HG02970 (cell line): ENCODE data around the gene NIPAL3.

Source experiments
- ATAC-seq: cut with Tn5 transposase; IDR thresholded peaks from one replicate; pipeline ENCODE4 v1.9.1; 2021; ENCODE audit warnings: mild to moderate bottlenecking, moderate library complexity, moderate number of reproducible peaks; ENCODE audit not compliant: unreplicated experiment, low FRiP score

Gene NIPAL3

GRCh38 chr1:24390924-24391782, 24.4 kb upstream of the NIPAL3 start:
- ATAC-seq = no peak

GRCh38 chr1:24391882-24392603, 23.6 kb upstream of the NIPAL3 start:
- peak; percentile 74 for ATAC-seq

DNA sequence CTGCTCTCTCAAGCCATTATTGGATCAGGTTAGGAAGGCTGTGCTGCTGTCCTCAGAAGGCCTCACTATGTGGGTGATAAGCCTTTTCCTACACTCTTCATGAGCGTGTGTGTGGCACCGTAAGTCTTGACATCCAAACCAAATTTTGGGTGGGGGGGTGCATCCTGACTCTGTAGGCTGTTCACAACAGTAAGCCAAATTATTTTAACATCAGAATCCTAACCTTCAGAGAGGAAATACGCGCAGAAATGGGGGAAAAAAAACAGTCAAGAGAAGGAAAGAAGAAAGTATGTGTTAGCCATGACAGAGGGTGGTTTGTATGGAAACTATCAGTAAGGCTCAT, 23.0 kb upstream of the NIPAL3 start:
- no peak for ATAC-seq

DNA sequence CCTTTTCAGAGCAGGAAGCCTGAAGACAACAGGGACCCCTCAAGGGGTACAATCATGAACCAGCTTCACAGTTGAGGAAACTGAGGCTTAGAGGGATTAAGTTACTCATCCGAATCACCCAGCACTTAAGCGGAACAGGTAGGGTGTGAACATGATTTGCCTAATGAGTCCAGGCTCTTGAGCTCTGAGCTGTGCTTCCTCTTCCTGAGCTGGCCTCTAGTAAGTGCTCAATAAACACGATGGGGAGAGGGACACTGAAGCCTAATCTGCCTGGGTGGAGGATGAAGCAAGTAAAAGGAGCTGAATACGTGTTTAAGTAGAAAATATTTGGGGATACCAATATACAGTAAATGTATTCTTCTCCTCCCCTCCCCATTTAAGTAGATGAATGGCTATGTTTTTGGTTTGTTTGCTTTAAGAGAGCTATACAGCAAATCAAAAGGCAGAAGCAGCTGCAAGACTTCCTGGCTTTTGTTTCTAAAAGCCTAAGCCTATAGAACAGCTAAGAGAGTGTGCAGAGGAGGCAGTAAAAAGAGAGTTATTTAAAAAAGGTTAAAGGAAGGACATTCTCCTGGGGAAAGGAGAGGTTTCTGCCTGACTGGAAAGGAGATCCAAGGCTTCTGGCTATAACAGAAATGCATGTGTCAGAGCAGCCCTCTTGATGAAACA, 22.5 kb upstream of the NIPAL3 start:
- no peak for ATAC-seq

GRCh38 chr1:24393892-24394291, 21.7 kb upstream of the NIPAL3 start:
- no peak for ATAC-seq

DNA sequence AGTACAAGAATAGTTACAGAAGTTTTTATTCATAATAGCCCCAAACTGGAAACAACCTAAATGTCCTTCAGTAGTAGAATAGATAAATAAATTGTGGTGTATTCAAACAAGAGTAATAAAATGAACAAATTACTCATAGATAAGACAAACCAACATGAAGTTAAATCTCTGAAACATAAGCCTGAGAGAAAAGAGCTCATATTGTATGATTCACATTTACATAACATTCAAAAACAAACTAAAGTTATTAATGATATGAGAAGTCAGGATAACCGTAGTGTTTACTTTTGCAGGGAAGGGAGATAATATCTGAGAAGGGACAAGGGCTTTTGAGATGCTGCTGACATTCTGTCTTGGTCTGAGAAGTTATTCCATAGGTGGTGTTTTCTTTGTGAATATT, 15.5 kb upstream of the NIPAL3 start:
- no peak for ATAC-seq

DNA sequence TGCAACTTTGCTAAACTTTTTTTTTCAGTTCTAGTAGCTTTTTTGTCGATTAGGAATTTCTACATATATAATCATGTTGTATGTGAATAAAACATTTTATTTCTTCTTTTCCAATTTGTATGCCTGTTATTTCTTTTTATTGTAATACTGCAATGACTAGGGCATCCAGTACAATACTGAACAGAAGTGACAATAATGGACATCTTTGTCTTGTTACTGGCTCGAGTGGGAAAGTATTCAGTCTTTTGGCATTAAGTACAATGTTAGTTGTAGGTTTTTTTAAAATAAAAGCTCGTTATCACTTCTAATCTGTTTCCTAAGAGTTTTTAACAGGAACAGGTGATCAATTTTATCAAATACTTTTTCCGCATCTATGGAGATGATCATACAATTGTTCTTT, 11.8 kb upstream of the NIPAL3 start:
- ATAC-seq = no peak

DNA sequence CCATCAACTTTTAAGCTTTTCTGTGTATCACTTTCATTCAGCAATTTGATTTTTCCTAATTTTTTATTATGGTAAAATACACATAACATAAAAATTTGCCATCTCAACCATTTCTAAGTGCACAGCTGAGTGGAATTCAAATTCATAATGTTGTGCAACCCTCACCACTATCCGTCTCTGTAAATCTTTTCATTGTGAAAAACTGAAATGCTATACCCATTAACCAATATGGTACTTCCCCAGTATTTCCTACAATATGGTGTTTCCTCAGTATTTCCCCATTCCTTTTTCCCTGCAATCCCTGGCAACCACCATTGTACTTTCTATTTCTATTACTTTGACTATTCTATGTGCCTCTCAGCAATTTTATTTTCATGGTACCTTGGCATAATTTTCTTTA, 8.8 kb upstream of the NIPAL3 start:
- no peak for ATAC-seq

DNA sequence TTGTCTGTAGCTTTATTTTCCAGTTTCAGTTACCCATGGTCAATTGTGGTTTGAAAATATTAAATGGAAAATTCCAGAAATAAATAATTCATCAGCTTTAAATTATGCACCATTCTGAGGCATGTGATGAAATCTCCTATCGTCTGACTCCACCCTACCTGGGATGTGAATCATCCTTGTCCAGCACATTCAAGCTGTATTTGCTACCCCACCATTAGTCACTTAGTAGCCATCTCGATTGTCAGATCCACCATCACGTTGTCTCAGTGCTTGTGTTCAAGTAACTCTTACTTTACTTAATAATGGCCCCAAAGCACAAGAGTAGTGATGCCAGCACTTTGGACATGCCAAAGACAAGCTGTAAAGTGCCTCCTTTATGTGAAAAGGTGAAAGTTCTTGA, 6.1 kb upstream of the NIPAL3 start:
- no peak for ATAC-seq

DNA sequence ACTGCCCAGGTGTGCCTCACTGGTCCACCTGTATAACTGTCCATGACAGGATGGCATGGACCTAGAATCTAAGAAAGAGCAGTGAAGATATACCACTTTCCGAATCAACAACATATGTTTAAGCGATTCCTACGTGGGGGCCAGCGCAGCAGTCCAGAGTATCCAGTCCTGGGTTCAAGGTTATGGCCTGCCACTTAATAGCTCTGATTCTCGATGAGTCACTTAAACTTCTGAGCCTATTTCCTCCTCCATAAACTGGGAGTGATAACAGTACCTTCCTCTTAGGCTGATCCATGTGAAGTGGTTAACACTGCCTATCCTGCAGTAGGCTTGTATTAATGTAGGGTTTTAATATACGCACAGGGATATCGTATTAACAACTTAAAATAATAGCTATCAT, 4.9 kb upstream of the NIPAL3 start:
- ATAC-seq = no peak

GRCh38 chr1:24411963-24412362, 3.6 kb upstream of the NIPAL3 start:
- ATAC-seq = no peak

- ATAC-seq = no peak
These were observed 3.2 kb upstream of the NIPAL3 start for GRCh38 chr1:24412408-24412807.

GRCh38 chr1:24413350-24414163, 2.0 kb upstream of the NIPAL3 start, which contains the start of gene STPG1:
Gene STPG1, minus strand, starts transcription at chr1:24413782. Its CDS starts 12,394 bp downstream, at chr1:24401388.
- ATAC-seq = no peak

- ATAC-seq = no peak
These were observed 748 bp upstream of the NIPAL3 start for GRCh38 chr1:24414775-24415333.

DNA sequence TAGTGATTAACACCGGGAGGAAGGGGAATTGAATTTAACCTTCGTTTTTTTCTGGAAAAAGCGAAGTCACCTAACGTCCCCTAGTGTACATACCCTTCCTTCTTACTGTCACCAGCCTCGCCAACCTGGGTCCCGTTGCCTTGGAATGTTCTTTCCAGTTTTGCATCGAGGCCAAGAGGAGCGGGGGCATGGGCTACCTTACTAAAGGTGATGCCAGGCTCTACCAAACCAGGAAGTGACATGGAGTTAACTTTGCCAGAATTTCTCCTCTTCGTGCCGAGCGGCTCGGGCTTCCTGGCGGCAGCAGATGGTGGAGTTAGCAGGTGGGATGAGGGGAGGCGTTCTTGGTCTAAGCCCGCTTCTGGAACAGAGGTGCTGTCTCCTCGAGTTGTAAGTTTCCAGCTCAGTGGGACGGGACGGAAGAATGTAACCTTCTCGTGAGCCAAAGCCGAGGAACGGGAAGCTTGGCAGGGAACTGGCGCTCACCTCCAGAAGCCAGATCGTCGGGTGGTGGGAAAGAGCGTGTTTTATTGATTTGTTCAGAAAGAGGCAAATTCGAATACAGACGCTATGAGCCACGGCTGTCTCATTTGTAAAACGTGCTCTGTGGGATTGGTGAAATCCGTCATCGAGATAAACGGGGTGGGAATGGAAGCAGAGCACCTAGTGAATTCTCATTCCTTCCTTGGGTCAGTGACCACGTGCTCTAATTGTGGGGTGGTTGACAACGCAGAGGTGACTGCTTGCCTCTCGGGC, 486 bp downstream of the NIPAL3 start:
- no peak for ATAC-seq

- ATAC-seq = no peak
These were observed 1.2 kb downstream of the NIPAL3 start for GRCh38 chr1:24416666-24417391.

DNA sequence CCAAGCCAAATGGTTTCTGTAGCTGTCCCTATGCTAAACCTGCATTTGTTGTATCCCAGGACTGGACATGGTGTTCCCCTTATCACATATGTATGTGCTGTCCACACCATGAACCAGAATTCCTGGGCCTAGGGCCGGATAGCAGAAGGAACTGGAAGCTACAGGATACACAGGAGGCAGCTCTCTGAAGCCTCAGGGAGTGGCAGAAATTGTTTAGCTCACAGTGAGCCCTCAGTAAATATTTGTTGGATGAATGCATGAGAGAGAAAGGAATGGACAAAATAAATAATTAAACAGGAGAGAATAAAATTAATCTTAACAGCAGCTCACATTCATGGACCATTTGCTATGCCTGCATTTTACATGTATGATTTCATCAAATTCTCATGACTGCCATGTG, 2.1 kb downstream of the NIPAL3 start:
- ATAC-seq = no peak

GRCh38 chr1:24418898-24419628, 3.5 kb downstream of the NIPAL3 start:
- no peak for ATAC-seq
